Coronary artery (tissue), 2 donors: ENCODE measurements around the gene GP1BA.
A peak's percentile ranks its signal among the peaks of the same experiment; 100 is the strongest.

Source experiments
- DNase-seq: peaks from one replicate; pipeline ENCODE4 v3.0.0-alpha.2; 2017; ENCODE audit warnings: low spot score
- H3K27ac ChIP-seq, 2 donors: fragments of 200-600 bp; sonication (generic); one replicate each; pipeline ENCODE4 v1.5.1; 2016 to 2019
- H3K4me3 ChIP-seq: fragments of 200-600 bp; sonication (generic); 2 replicates; pipeline ENCODE4 v1.5.1; 2016; ENCODE audit warnings: mild to moderate bottlenecking, moderate library complexity
- CTCF ChIP-seq: fragments of 200-600 bp; sonication (generic); IDR thresholded peaks from one replicate; pipeline ENCODE4 v1.5.1; 2019; ENCODE audit warnings: antibody characterized with exemption

The GP1BA gene

DNA sequence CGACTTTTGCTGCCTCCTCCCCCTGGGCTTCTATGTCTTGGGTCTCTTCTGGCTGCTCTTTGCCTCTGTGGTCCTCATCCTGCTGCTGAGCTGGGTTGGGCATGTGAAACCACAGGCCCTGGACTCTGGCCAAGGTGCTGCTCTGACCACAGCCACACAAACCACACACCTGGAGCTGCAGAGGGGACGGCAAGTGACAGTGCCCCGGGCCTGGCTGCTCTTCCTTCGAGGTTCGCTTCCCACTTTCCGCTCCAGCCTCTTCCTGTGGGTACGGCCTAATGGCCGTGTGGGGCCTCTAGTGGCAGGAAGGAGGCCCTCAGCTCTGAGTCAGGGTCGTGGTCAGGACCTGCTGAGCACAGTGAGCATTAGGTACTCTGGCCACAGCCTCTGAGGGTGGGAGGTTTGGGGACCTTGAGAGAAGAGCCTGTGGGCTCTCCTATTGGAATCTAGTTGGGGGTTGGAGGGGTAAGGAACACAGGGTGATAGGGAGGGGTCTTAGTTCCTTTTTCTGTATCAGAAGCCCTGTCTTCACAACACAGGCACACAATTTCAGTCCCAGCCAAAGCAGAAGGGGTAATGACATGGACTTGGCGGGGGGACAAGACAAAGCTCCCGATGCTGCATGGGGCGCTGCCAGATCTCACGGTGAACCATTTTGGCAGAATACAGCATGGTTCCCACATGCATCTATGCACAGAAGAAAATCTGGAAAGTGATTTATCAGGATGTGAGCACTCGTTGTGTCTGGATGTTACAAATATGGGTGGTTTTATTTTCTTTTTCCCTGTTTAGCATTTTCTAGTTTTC, 2.3 kb downstream of the GP1BA start:
- DNase-seq, result no peak
- H3K27ac ChIP-seq, result no peak overlapping the region
- no peak for TF ChIP-seq CTCF
- H3K4me3 ChIP-seq, result no peak overlapping the region

GRCh38 chr17:4935650-4936049, 3.6 kb downstream of the GP1BA start:
- no peak for TF ChIP-seq CTCF

GRCh38 chr17:4936436-4936835, 4.4 kb downstream of the GP1BA start:
- Histone ChIP-seq H3K4me3 (no peak overlapping the region), H3K27ac (no peak overlapping the region)
- no peak for DNase-seq
- no peak for TF ChIP-seq CTCF

More at GRCh38 chr17:4935650-4936049, 3.6 kb downstream of the GP1BA start:
- Histone ChIP-seq H3K4me3 (no peak overlapping the region), H3K27ac (no peak overlapping the region)
- no peak for DNase-seq

DNA sequence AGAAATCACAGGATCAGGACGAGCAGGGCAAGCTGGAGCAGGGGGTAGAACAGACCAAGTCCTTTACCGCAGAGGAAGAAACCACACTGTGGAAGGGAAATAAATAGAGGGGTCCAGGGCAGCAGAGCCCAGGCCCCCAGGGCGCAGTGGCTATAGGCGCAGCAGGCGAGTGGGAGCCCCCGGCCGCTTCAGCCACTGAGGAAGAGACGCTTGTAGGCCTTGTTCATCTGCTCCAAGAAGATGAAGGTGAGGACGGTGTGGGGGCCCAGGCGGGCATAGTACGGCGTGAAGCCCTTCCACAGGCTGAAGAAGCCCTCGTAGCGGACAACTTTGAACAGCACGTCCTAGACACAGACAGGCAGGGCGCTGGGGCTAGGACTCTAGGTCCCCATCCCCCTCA, 5.5 kb downstream of the GP1BA start:
- Histone ChIP-seq H3K27ac (no peak overlapping the region), H3K4me3 (no peak overlapping the region)

DNA sequence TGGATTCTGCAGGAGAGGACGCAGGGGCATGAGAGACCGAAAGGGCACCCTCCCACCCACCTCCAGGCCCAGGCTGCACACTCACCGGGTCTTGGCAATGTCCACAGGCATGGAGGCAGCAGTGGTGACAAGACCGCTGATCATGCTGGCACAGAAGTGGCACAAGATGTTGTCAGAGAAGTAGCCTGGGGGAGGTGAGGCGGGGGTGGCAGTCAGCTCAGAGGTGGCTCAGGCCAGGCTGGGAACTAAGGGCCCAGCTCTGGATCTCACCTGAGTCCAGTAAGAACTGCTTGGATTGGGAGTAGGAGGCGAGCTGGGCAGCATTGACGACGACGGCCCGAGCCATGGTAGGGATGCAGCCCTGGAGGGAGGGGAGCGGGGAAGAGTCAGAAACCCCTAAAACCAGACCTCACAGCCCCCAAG, 6.0 kb downstream of the GP1BA start:
- Histone ChIP-seq H3K4me3 (peak overlapping the region; percentile 80), H3K27ac (peak overlapping the region in 1 of 2 donors; percentile 93)
- no peak for DNase-seq
- no peak for TF ChIP-seq CTCF

More for the DNA sequence above, 5.5 kb downstream of the GP1BA start:
- TF ChIP-seq CTCF, result no peak
- no peak for DNase-seq

- no peak for TF ChIP-seq CTCF
- DNase-seq, result no peak
These were observed 6.8 kb downstream of the GP1BA start for GRCh38 chr17:4938688-4939545.

More at GRCh38 chr17:4938688-4939545, 6.8 kb downstream of the GP1BA start:
- H3K4me3 ChIP-seq, result peak overlapping the region; percentile 80
- peak overlapping the region; percentile 86 to 93 for H3K27ac ChIP-seq
